GM12878 (cell line): Measurements from ENCODE around the gene MTFMT. TPM values are rescaled to one million over a fixed set of nuclear protein-coding genes. Genes with fewer than 3 reads are reported as not detected.

Experiments used
- ATAC-seq: fragments of 200-7000 bp; cut with Tn5 transposase; 3 replicates; pipeline ENCODE4 v1.9.1; 2020; ENCODE audit warnings: mild to moderate bottlenecking, moderate library complexity
- BruUV-seq: library from RNA; stranded (reverse); fragments of 400-500 nt; replicated peaks from 2 replicates; lab custom pipeline; 2021; lab: Mats Ljungman, UMichigan
- CTCF ChIA-PET: fragments of 300-600 bp; sonication (Branson Sonifier 250); formaldehyde crosslinking; extraction: SDS; loops from one replicate; lab custom pipeline; 2021; ENCODE audit warnings: inconsistent platforms; lab: Yijun Ruan, JAX
- POLR2A ChIA-PET: fragments of 350-600 bp; formaldehyde crosslinking; extraction: SDS; loops from one replicate; lab custom pipeline; 2021; ENCODE audit warnings: inconsistent platforms; lab: Charles Lee
- RAD21 ChIA-PET: fragments of 300-600 bp; sonication (Branson Sonifier 250); formaldehyde crosslinking; loops from one replicate; lab custom pipeline; 2023; ENCODE audit warnings: antibody characterized with exemption; ENCODE audit not compliant: unreplicated experiment; lab: Charles Lee
- SMC1A ChIA-PET: fragments of 300-600 bp; sonication (Branson Sonifier 250); formaldehyde crosslinking; loops from one replicate; lab custom pipeline; 2023; ENCODE audit not compliant: unreplicated experiment, uncharacterized antibody; lab: Charles Lee
- DNase-seq: peaks from one replicate; pipeline ENCODE4 v3.0.0-alpha.2; 2011; ENCODE audit warnings: low read depth, low spot score
- FAIRE-seq: peaks from 3 replicates; lab custom pipeline; 2011; peaks lifted over from hg19 to GRCh38; lab: Jason Lieb, UNC
- H2AFZ ChIP-seq: 2 replicates; pipeline ENCODE4 v1.6.0; 2011; ENCODE audit warnings: low read depth, low read length, control low read depth; ENCODE audit not compliant: control insufficient read depth
- H3K27ac ChIP-seq: 2 replicates; pipeline ENCODE4 v1.5.1; 2011; ENCODE audit warnings: control low read depth; ENCODE audit not compliant: control insufficient read depth, insufficient read depth
- H3K27me3 ChIP-seq, 2 experiments: replicated peaks in 1 of 2; 2 replicates each; pipeline versions ENCODE4 v1.6.0 to v1.6.1; 2011; ENCODE audit warnings: low read length in 1 of 2; ENCODE audit not compliant: control insufficient read depth in 2 of 2, insufficient read depth in 2 of 2
- H3K36me3 ChIP-seq, 2 experiments: 2 replicates each; pipeline ENCODE4 v1.5.1; 2011; ENCODE audit warnings: low read length in 1 of 2; ENCODE audit not compliant: control insufficient read depth in 2 of 2, insufficient read depth in 2 of 2
- H3K4me1 ChIP-seq: 2 replicates; pipeline ENCODE4 v1.6.1; 2011; ENCODE audit warnings: mild to moderate bottlenecking, low read length, moderate library complexity, mixed read lengths; ENCODE audit not compliant: control insufficient read depth, insufficient read depth
- H3K4me2 ChIP-seq: 2 replicates; pipeline ENCODE4 v1.6.0; 2011; ENCODE audit warnings: control low read depth; ENCODE audit not compliant: control insufficient read depth, insufficient read depth
- H3K4me3 ChIP-seq: fragments of 200-600 bp; sonication (generic); 2 replicates; pipeline ENCODE4 v1.5.1; 2016
- H3K79me2 ChIP-seq: 2 replicates; pipeline ENCODE4 v1.6.0; 2011; ENCODE audit warnings: low read length; ENCODE audit not compliant: control insufficient read depth, insufficient read depth
- H3K9ac ChIP-seq: 2 replicates; pipeline ENCODE4 v1.8.0; 2011; ENCODE audit warnings: low read length, control low read depth, mixed read lengths; ENCODE audit not compliant: control insufficient read depth, insufficient read depth
- H3K9me3 ChIP-seq: replicated peaks from 3 replicates; pipeline ENCODE4 v1.5.1; 2011; ENCODE audit warnings: mild to moderate bottlenecking, low read length; ENCODE audit not compliant: control insufficient read depth, insufficient read depth
- H4K20me1 ChIP-seq: 2 replicates; pipeline ENCODE4 v1.6.0; 2011; ENCODE audit not compliant: control insufficient read depth, insufficient read depth
- ATF3 ChIP-seq: IDR thresholded peaks from 2 replicates; pipeline ENCODE4 v1.6.1; 2011; ENCODE audit warnings: low read depth, mild to moderate bottlenecking, low read length, moderate library complexity, borderline replicate concordance; ENCODE audit errors: extremely low read depth
- E2F4 ChIP-seq: IDR thresholded peaks from 2 replicates; pipeline ENCODE4 v1.6.1; 2012; ENCODE audit warnings: low read depth, low read length, improper control_type of control experiment
- MYB ChIP-seq: fragments of 150-350 bp; IDR thresholded peaks from 2 replicates; pipeline ENCODE4 v1.6.1; 2014; ENCODE audit warnings: mild to moderate bottlenecking, low read depth, low read length, borderline replicate concordance
- NBN ChIP-seq: fragments of 450-650 bp; IDR thresholded peaks from 2 replicates; pipeline ENCODE4 v1.6.1; 2016
- NKRF ChIP-seq: fragments of 450-650 bp; conservative IDR thresholded peaks from 2 replicates; pipeline ENCODE4 v1.6.1; 2017; ENCODE audit warnings: mild to moderate bottlenecking, moderate library complexity
- POLR2AphosphoS5 ChIP-seq: IDR thresholded peaks from 2 replicates; pipeline ENCODE4 v1.6.1; 2011; ENCODE audit warnings: mild to moderate bottlenecking, low read length, inconsistent platforms
- RBBP5 ChIP-seq: fragments of 200-600 bp; sonication (generic); conservative IDR thresholded peaks from 2 replicates; pipeline ENCODE4 v1.6.1; 2016
- SP1 ChIP-seq: IDR thresholded peaks from one replicate; pipeline ENCODE4 v1.6.1; 2011; ENCODE audit warnings: low read depth, low read length
- SPI1 ChIP-seq: IDR thresholded peaks from 2 replicates; pipeline ENCODE4 v1.6.1; 2011; ENCODE audit warnings: low read depth, mild to moderate bottlenecking, low read length, moderate library complexity, borderline replicate concordance; ENCODE audit not compliant: insufficient read depth
- STAT3 ChIP-seq: IDR thresholded peaks from 2 replicates; pipeline ENCODE4 v1.6.1; 2011; ENCODE audit warnings: low read depth, low read length, improper control_type of control experiment
- SUPT20H ChIP-seq: IDR thresholded peaks from 2 replicates; pipeline ENCODE4 v1.6.1; 2011; ENCODE audit warnings: low read depth, mild to moderate bottlenecking, low read length, moderate library complexity, borderline replicate concordance; ENCODE audit not compliant: control insufficient read depth
- ZBTB40 ChIP-seq: fragments of 450-650 bp; IDR thresholded peaks from 2 replicates; pipeline ENCODE4 v1.6.1; 2016; ENCODE audit warnings: mild to moderate bottlenecking, moderate library complexity, borderline replicate concordance
- ZNF207 ChIP-seq: fragments of 450-650 bp; IDR thresholded peaks from 2 replicates; pipeline ENCODE4 v1.6.1; 2014; ENCODE audit warnings: antibody characterized with exemption, mild to moderate bottlenecking, borderline replicate concordance
- WGBS: methylation state at CpG from one replicate; pipeline ENCODE4 v1.1.6; 2016; ENCODE audit warnings: low lambda C conversion rate; ENCODE audit not compliant: insufficient replicate concordance, insufficient coverage; ENCODE audit errors: missing lambda C conversion rate; 5-methylcytosine and 5-hydroxymethylcytosine counted together
- in situ Hi-C: fragments of 300-500 bp; cut with MboI; formaldehyde crosslinking; loops from 9 replicates; pipeline ENCODE4 v1.14.3; 2018; ENCODE audit warnings: mixed read lengths
- intact Hi-C: fragments of 100-400 bp; cut with micrococcal nuclease; formaldehyde crosslinking; loops from one replicate; pipeline ENCODE4 v1.14.2; 2022; ENCODE audit not compliant: unreplicated experiment
- polyA plus RNA-seq, 11 experiments: library from polyadenylated mRNA; depleted of rRNA in 4 of 11; unstranded in 6 of 11; stranded (reverse) in 5 of 11; fragments of >200 nt; fragmentation: Nextera tagmentation in 4 of 11; fragmentation: Illumina TruSeq in 1 of 11; extraction: Ambion mirVana in 4 of 11; extraction: Trizol in 1 of 11; gene quantifications; 1 replicate in 1 of 11; 2 replicates in 10 of 11; pipeline versions ENCODE4 v1.2.1 to v1.2.3, GENCODE V29; 2011 to 2016; ENCODE audit warnings: inconsistent platforms in 2 of 11, missing spikeins in 2 of 11, low read depth in 1 of 11
- total RNA-seq, 4 experiments: library from RNA; depleted of rRNA in 3 of 4; stranded (reverse); fragments of >200 nt in 3 of 4; fragmentation: Illumina TruSeq in 1 of 4; extraction: Trizol in 1 of 4; gene quantifications; 2 replicates each; pipeline versions ENCODE4 v1.2.1 to v1.2.3, GENCODE V29; 2013 to 2021

MTFMT gene
- total and polyA plus RNA-seq, 10 of the 15 experiments (the other 5 are each of a cell fraction or from before 2014, with no cell fraction given): 1.7 to 29.8 (median 17.4) TPM

GRCh38 chr15:65062061-65062460, 32.6 kb upstream of the MTFMT start:
- Histone ChIP-seq H3K36me3 (no peaks in the 10 kb centered on the region), H2AFZ (no peak overlapping the region), H4K20me1 (no peaks in the 10 kb centered on the region), H3K4me2 (no peak overlapping the region), H3K79me2 (no peaks in the 10 kb centered on the region), H3K27ac (no peak overlapping the region), H3K27me3 (peaks cover 0 to 2% of the 10 kb centered on the region in 2 experiments), H3K4me1 (no peaks in the 10 kb centered on the region), H3K9ac (no peak overlapping the region), H3K4me3 (no peak overlapping the region), H3K9me3 (no peaks in the 10 kb centered on the region)
- BruUV-seq: no TSS peak
- TF ChIP-seq POLR2AphosphoS5: no peak
- TF ChIP-seq ZBTB40: no peak
- no peak for TF ChIP-seq ZNF207
- TF ChIP-seq SUPT20H: no peak
- TF ChIP-seq RBBP5: no peak
- TF ChIP-seq MYB: no peak
- no peak for TF ChIP-seq ATF3
- TF ChIP-seq NBN: no peak
- no peak for TF ChIP-seq NKRF
- no peak for TF ChIP-seq STAT3
- no peak for TF ChIP-seq SP1
- TF ChIP-seq E2F4: no peak
- TF ChIP-seq SPI1: no peak
- ChIA-PET SMC1A (interaction anchor here (0.8 to 1.4 kb wide), 5 partner anchors 11 to 125 kb away, joined by 3 to 5 read pairs (median 3); no protein-coding TSS in a partner anchor), RAD21 (interaction anchor here (0.8 kb wide), 1 partner anchor 25 kb away, joined by 3 read pairs; no protein-coding TSS in a partner anchor), CTCF (interaction anchor here (0.8 to 3.6 kb wide), 3 partner anchors 16 to 28 kb away, joined by 3 to 12 read pairs (median 4); no protein-coding TSS in a partner anchor), POLR2A (no interaction called here)
- ATAC-seq (no peak), FAIRE-seq (no peak), DNase-seq (no peak)
- intact Hi-C loops (no loop called here), in situ Hi-C loops (no loop called here)
- WGBS: 67% methylated on average over 5 of the region's 5 CpGs
